Coronary artery (tissue), 2 donors: ENCODE data around the gene CST1.
"Not testable (repeated sequence)": the region's sequence is repeated elsewhere in the genome, so short reads cannot be mapped to it uniquely, and the experiment has no call there.

ENCODE experiments used
- DNase-seq: peaks from one replicate; pipeline ENCODE4 v3.0.0-alpha.2; 2017; ENCODE audit warnings: low spot score
- H3K27ac ChIP-seq, 2 donors: fragments of 200-600 bp; sonication (generic); one replicate each; pipeline ENCODE4 v1.5.1; 2016 to 2019
- H3K4me3 ChIP-seq: fragments of 200-600 bp; sonication (generic); 2 replicates; pipeline ENCODE4 v1.5.1; 2016; ENCODE audit warnings: mild to moderate bottlenecking, moderate library complexity
- CTCF ChIP-seq: fragments of 200-600 bp; sonication (generic); IDR thresholded peaks from one replicate; pipeline ENCODE4 v1.5.1; 2019; ENCODE audit warnings: antibody characterized with exemption

The CST1 gene

GRCh38 chr20:23753194-23753548 is 2.4 kb upstream of the CST1 start:
- TF ChIP-seq CTCF, result no peak
- Histone ChIP-seq H3K4me3 (no peak overlapping the region), H3K27ac (no peak overlapping the region)
- DNase-seq, result no peak

- TF ChIP-seq CTCF, result no peak
- Histone ChIP-seq H3K4me3 (no peak overlapping the region), H3K27ac (no peak overlapping the region)
- DNase-seq, result peak; percentile 70
Measured at GRCh38 chr20:23752481-23753193, 1.9 kb upstream of the CST1 start.

- TF ChIP-seq CTCF, result no peak
Measured at GRCh38 chr20:23752019-23752418, 1.3 kb upstream of the CST1 start.

GRCh38 chr20:23749746-23750145 is 989 bp downstream of the CST1 start:
- TF ChIP-seq CTCF, result no peak
- H3K4me3 ChIP-seq, result no peak overlapping the region
- no peak overlapping the region for H3K27ac ChIP-seq
- DNase-seq, result no peak

More at GRCh38 chr20:23752019-23752418, 1.3 kb upstream of the CST1 start:
- H3K4me3 ChIP-seq, result no peak overlapping the region
- no peak overlapping the region for H3K27ac ChIP-seq
- peak; percentile 16 for DNase-seq

- not testable (repeated sequence) for H3K27ac ChIP-seq, H3K4me3 ChIP-seq, DNase-seq
Measured at GRCh38 chr20:23748975-23749374, 1.8 kb downstream of the CST1 start.

GRCh38 chr20:23747551-23747950 is 3.2 kb downstream of the CST1 start:
- not testable (repeated sequence) for H3K4me3 ChIP-seq, H3K27ac ChIP-seq, DNase-seq

GRCh38 chr20:23747092-23747491 is 3.6 kb downstream of the CST1 start:
- not testable (repeated sequence) for H3K27ac ChIP-seq, H3K4me3 ChIP-seq, DNase-seq

GRCh38 chr20:23746321-23746720 is 4.4 kb downstream of the CST1 start:
- TF ChIP-seq CTCF, result no peak
- no peak overlapping the region for H3K27ac ChIP-seq
- no peak overlapping the region for H3K4me3 ChIP-seq
- DNase-seq, result no peak

GRCh38 chr20:23745247-23745646 is 5.5 kb downstream of the CST1 start:
- TF ChIP-seq CTCF, result no peak
- no peak overlapping the region for H3K27ac ChIP-seq
- no peak overlapping the region for H3K4me3 ChIP-seq
- no peak for DNase-seq
